Frontal cortex (tissue), 4 donors: ENCODE results near the gene PLK2. TPM values are rescaled to one million over a fixed set of nuclear protein-coding genes. Genes with fewer than 3 reads are reported as not detected.

Source experiments
- DNase-seq, 2 donors: peaks; one replicate each; pipeline ENCODE4 v3.0.0; 2012; ENCODE audit warnings: low spot score in 2 of 2
- FAIRE-seq: peaks from 2 replicates; lab custom pipeline; 2012; peaks lifted over from hg19 to GRCh38; lab: Jason Lieb, UNC
- total RNA-seq: library from RNA; depleted of rRNA; stranded (reverse); fragments of >200 nt; gene quantifications from one replicate; pipeline ENCODE4 v1.2.3, GENCODE V29; 2014
- donor health status: control.
- donor health status: control.
- donor health status: control.

The PLK2 gene
- 1,139 TPM for total RNA-seq

DNA sequence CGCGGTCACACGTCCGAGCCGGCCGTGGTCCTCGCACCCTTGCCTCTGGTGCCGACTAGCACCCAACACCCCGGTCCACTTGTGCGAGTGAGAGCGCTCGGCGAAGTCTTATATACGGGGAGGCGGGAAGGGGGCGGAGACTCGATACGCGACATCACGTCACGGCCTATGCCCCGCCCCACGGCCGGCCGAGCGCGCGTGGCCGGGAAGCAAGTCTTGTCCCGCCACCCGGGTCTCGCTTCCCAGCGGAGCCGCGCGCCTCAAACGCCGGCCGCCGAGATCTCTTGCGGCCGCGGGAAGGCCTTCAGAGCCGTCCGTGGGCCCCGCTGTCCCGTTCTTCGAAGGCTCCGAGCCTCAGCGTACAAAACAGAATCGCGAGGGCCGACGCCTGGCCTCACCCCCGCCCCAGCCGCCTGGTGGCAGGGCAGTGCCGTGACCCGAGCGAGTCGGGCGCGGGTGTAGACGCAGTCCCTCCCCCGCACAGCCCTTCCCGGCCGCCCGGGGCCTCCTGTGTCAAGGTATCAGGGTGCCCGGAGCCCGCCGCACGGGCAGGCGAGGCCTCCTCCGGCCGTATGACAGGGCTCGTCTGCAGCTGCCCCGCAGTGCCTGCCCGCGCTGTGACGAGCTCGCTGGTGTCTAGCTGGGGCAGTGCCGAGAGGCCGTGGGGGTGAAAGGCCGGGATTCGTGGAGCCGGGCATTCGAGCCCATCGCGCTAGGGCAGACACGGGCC, at the start of gene PLK2:
TSS of gene PLK2 (minus strand) at position 85 of the 730 bp plus-strand sequence. CDS start 127 bp downstream, outside the sequence.
- FAIRE-seq, result no peak
- peak; percentile 95 to 97 for DNase-seq

DNA sequence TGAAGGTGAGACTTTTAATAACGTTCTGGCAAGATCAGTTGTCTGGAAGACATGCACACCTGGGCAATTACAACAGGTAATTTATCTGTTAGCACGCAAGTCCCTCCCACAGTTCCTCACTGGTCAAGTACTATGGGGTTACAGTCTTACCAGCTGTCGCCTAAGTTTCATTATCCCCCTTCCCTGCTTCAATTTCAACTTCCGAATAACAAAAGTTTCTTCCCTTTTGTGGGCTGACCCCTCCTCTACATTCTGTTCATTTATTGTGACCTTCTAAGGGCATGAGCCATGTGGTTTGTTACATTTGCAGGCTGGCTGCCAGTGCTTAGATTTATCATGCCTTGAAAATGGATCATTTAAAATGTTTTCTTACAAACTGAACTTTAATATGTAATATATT, 47.8 kb upstream of the PLK2 start:
- DNase-seq (no peak), FAIRE-seq (no peak)

DNA sequence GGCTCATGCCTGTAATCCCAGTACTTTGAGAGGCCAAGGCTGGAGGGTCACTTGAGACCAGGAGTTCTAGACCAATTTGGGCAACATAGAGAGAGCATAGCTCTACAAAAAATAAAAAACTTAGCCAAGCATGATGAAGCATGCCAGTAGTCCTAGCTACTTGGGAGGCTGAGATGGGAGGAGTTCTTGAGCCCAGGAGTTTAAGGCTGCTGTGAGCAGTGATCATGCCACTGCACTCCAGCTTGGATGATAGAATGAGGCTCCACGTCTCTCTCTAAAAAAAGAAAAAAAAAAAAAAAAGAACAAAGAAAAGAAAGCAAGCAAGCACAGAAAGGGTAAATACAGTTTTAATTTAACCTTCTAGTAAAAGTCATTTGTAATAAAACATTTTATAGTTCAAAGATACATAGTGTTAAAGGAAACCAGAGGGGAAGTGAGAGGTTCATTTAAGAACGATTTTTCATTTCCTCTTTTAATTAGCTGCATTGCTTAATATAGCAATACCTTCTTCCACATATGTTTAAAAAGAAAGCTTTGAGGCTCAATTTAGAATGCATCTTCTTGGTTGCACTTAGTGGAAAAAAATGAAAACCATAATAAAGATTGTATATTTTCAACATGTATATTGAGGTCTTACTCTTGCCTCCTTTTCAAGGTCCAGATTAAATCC, 46.2 kb upstream of the PLK2 start:
- no peak for FAIRE-seq
- DNase-seq, result no peak

DNA sequence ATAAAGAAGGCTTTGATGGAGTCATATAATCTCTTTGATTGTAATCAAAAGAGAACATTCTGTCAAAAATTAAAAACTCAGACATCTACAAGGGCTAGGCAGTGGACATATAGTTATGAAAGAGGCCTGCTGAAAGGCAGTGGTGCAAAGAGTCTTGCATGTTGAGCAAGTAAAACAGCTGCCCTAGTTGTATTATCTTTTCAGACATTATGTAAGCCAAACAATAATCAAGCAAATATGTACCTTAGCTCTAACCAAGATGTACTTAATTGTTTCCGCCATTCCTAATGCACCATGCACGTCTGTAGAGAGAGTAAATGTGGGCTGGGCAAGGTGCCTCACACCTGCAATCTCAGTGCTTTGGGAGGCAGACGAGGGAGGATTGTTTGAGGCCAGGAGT, 45.6 kb upstream of the PLK2 start:
- no peak for DNase-seq
- FAIRE-seq, result no peak

DNA sequence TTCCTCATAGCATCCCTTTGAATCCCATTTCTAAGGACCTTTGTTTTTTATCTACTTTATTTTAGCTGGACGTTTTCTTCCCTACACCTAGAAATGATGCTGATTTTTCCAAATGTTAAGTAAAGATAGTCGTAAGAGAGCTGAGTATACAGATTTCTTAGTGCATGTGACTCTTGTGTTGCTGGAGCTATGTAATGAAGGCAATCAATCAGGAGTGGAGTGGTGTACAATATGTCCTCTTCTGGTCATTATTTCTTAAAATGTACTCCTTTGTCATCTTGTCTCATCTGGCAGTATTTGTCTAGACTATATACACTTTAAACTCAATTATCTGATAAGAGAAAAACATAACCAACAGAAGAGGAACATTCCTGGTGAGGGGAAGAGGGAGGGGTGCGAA, 44.9 kb upstream of the PLK2 start:
- DNase-seq (no peak), FAIRE-seq (no peak)

DNA sequence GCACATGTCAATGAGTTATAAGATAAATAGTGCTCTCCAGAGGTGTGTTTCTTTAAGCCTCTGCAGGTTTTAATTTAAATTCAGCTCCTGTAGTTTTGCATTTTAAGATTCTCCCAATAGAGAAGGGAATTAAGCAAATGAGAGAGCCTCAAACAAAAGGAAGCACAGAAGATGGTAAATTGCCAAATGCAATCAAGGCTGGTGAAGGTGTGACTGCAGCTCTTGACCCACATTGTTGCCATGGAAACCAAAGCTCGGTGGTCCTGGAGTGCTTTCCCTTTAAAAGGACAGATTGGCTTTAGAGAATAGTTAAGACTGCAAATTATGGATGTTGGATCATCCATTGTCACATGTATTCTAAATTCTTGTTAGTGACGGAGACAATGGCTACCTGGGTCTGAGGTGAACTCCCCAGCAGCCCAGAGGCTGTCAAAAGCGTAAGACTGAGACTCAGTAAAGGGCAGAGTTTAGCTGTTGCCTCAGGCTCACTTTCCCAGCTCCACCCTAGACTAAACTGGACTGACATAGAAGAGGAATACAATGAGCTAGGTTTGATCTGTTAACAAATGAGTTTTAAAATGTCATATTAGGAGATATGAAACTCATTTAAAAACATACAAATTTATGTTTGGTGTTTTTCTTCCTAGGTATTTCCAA, 43.6 kb upstream of the PLK2 start:
- no peak for DNase-seq
- no peak for FAIRE-seq

DNA sequence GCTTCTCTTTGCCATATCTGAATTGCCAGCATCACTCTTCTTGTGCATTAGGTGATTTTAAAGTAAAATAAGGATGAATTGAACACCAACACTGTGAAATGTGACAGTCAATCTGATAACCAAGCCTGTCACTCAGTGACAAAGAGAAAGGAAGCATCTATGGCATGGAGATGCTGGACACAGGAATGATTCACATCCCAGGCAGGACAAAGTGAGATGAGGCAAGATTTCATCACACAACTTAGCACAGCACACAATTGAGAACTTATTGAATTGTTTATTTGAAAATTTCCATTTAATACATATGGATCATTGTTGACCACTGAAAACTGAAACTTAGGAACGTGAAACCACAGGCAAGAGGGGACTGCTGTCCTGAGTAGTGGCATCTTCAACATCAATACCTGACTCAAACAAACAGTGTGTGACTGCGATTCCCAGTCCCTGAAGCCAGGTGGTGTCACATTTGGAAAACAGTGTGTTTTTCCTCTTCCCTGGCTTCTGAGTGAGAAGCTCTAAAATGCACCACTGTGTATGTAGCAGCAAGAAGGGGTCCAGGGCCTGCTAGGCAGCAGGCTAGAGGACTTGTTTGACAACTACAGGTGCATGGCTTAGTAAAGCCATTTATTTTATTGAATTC, 42.0 kb upstream of the PLK2 start:
- DNase-seq (no peak), FAIRE-seq (no peak)

DNA sequence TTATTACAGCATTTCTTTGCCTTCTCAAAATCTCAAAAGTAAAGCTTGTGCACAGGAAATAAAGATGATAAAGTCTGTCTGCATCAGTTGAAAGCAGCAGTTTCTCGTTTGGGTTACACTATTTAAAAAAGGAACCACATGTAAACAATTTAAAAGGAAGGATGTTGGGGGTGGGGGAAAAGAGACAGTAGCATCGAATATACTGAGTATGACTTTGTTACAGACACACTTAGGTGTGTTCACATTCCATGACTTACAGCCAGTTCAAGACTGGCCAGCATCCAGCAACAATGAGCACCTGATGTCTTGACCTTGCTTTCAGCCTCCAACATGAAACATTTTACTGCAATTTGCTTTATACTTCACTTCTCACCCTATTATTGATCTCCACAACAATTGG, 40.1 kb upstream of the PLK2 start:
- FAIRE-seq (no peak), DNase-seq (no peak)

DNA sequence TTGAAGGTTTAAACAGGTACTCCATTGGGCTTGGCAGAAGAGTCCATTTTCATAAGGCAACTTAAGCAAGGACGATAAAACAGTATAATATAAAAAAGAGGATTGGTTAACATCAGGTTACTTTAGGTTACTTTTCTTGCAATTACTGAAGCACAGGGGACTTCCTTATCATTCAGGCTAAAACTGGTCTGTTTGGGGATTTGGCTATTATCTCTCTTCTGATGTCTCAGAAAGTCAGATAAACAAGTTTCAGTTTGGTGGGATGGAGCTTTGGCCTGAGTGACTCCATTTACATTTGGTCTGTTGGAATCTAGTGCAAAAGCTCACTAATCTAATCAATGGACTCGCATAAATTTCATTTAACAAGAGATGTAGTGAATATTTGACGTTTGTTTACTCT, 39.3 kb upstream of the PLK2 start:
- FAIRE-seq, result no peak
- DNase-seq, result no peak

DNA sequence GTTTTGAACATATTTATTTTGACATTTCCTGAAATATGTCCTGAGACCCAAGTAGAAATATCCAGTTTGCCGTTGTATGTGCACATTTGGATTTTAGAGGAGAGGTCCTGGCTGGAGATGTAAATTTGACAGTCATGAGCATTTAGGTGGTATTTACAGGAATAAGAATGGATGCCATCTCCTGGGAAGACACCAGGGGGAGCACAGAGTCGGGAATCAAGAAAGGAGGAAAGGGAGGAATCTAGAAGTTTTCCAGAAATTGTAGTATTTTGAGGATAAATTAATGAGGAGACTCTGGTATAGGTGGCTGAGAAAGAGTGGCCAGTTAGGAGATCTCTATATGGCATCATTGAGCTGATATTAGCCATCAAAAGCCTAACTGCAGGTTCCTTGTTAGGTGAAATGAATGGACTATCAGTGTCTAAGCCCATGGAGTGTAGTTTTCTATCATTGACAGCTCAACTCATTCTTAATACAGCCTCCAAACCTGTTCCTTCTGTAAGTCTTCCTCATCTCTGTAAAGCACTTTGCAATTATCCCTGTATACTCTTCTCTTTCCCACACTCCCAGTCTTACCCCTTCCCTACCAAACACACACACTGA, 38.6 kb upstream of the PLK2 start:
- FAIRE-seq (no peak), DNase-seq (peak in 1 of 2 donors; percentile 18)

DNA sequence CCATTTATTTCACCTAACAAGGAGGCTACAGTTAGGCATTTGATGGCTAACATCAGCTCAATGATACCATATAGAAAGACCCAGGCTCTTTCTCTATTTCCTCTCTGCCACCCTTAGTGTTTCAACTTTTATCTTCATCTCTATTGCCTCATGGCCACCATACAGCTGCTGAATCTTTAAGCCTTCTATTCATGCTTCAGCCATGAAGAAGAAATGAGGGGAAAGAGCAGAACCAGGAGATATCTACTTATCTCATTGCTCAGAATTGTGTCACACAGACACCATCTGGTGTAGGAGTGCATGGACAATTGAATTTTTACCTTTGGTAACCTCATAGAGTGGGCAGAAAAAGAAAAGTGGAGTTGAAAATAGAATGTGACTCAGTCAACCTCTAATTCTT, 38.0 kb upstream of the PLK2 start:
- DNase-seq (no peak), FAIRE-seq (no peak)

DNA sequence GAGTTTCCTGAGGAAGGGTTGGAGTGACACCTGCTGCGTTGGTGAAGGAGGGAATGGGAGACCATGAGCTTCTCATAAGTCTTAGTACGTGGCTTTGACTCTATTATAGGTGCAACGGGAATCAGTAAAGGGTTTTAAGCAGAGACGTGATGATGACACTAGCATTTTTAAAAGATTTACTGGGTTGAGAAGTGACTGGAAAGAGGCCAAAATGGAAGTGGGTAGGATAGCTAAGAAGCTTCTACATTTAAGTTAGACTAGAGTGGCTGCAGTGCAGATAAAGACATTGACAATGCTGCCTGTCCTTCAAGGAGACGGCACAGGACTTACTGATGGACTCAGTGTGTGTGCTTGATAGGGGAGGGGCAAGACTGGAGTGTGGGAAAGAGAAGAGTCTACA, 37.5 kb upstream of the PLK2 start:
- no peak for FAIRE-seq
- no peak for DNase-seq

DNA sequence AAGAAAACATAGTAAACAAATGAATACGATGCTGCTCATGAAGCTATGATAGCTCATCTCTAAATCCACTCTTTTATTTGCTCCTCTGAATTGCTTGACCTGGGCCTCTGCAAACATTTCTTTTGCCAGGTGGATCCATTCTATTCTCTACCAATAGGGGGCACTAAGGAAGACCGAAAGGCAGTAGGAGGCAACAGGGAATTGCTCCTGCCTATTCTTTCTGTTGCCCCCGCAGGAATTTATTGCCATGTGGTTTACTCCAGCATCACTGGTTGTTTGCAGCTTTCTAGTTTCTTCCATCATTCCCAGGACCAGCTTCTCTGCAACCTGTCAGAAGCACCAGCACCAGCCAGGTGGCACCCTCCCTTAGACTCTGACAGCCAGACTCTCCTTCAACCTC, 36.6 kb upstream of the PLK2 start:
- DNase-seq (no peak), FAIRE-seq (no peak)

DNA sequence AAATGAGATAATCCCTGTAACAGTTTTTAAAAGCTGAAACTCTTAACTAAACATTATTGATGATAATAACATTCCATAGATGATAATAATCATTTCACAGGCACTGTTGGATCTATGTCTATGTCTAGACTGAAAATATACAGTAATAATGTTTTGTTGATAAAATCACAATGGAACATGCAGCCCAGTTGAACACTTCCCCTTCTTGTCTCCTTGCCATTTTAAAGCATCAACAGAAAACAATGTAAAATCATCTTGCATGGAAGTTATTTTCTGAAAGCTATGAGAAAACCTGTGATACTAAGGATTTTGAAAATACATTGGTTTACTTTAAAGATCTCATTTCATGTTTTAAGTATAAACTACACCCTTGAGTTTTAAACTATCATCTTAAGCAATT, 33.3 kb upstream of the PLK2 start:
- no peak for DNase-seq
- no peak for FAIRE-seq

DNA sequence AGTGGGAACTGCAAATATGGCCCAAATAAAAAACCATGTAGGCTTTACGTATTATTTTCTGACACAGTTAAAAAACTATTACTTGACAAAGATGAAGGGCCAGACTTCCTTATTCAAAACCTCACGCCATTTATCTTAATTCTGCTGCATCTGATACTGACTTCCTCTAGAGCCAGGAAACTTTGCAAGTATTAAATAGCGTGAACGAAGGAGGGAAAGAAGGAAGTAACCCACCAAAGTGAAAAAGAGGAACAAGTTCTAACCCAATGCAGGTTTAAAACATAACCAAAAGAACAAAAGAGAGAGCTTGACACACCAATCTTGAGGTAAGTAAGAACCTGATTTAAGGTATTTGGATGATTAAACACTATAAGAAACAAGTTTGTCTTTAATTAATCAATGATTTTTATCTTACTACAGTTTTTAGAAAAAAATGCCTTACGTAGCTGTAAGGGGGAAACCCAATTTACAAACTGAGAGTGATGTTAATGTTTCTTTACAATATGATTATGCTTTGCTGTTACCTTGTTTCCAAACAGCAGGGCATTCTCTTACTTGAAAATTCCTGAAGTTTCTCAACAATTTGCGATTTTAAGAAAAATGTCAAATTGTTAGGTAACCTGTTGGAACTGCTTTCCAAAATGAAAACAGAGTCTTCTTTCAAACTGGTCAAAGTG, 31.5 kb upstream of the PLK2 start, which contains the start of gene GAPT:
TSS of gene GAPT (plus strand) at position 220 of the 677 bp plus-strand sequence. CDS start 3,102 bp downstream, outside the sequence.
- no peak for FAIRE-seq
- DNase-seq, result no peak

DNA sequence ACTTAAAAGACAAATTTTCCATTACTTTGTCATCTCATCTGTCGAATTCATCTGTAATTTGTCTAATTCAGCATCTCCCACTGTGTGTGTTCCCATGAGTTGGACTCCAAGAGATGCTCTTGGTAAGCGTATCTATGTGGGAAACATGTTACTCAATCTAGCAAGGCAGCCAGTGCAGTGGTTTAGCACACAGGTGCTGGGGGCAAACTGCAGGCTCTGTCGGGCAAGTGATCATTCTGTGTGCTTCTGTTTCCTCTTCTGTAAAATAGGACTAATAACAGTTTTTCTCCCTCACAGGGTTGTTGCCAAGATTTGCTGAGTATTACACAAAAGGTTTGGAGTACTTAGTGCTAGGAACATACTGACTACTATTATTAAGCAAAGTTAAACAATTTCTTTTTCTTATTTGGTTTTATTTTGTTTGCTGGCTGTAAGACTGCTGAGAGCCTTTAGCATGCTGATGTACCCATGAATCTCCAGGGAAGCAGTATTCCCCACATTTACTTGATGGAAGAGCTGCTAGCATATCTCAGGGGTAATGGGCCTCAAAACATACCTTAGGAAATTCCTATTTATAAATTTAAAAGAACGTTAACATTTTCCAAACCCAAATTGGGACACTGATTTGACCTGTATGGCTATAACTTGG, 30.6 kb upstream of the PLK2 start:
- DNase-seq (no peak), FAIRE-seq (no peak)

DNA sequence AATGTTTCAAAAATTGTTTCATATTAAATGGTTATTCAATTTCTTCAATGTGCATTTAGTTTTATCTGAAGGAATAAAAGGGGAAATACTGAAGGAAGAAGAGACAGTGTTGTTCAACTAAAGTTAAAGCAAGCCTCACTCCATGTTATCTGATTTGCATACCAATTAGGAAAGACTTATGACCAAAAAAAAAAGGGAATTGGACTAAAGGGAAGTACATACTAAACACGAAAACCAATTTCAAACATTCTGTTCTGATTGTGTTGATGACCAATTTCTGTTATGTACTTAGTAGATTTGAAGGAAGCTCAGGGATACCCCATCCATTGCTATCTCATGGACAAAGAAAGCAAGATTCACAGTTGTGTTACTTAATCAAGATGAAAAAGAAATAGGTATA, 26.4 kb upstream of the PLK2 start:
- FAIRE-seq, result no peak
- no peak for DNase-seq

DNA sequence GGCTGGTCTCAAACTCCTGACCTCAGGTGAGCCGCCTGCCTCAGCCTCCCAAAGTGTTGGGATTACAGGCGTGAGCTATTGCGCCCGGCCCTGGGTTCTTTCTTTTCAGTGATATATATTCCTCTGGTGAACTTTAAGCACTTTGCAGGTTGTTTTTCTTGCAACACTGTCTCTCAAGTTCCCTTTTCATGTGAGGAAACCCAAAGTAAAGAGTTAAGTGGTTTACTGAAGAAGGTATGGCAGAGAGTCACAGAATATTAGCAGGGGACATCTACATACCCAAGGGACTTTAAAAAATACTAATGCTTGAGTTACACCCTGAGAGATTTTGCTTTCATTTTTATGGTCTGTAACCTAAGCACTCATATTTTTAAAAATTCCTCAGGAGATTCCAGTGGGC, 24.6 kb upstream of the PLK2 start:
- DNase-seq (no peak), FAIRE-seq (no peak)

DNA sequence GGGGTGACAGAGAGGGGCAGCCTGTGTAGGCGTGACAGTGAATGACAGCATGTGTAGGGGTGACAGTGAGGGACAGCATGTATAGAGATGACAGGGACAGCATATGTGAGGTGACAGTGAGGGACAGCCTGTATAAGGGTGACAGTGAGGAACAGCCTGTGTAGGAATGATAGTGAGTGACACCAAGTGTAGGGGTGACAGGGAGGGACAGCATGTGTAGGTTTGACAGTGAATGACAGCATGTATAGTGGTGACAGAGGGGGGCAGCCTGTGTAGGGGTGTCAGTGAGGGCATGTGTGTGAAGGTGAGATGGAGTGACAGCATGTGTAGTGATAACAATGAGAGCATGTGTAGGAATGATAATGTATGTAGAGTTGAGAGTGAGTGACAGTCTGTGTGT, 22.6 kb upstream of the PLK2 start:
- DNase-seq (no peak), FAIRE-seq (no peak)
